Skeletal muscle tissue (tissue), 4 donors: Measurements from ENCODE around the gene LARP4. TPM values are rescaled to one million over a fixed set of nuclear protein-coding genes. Genes with fewer than 3 reads are reported as not detected.

ENCODE experiments used
- H3K27ac ChIP-seq: one replicate; pipeline ENCODE4 v1.7.0; 2013; ENCODE audit warnings: mild to moderate bottlenecking, low read depth, low read length, inconsistent platforms
- H3K27me3 ChIP-seq, 3 donors: one replicate each; pipeline ENCODE4 v1.7.0; 2013; ENCODE audit warnings: low read length in 3 of 3; ENCODE audit not compliant: control insufficient read depth in 3 of 3, insufficient read depth in 3 of 3
- H3K36me3 ChIP-seq, 3 donors: one replicate each; pipeline ENCODE4 v1.7.0; 2013; ENCODE audit warnings: low read length in 3 of 3; ENCODE audit not compliant: control insufficient read depth in 3 of 3, insufficient read depth in 3 of 3
- H3K4me1 ChIP-seq, 3 donors: one replicate each; pipeline ENCODE4 v1.7.0; 2013; ENCODE audit warnings: low read length in 3 of 3, mild to moderate bottlenecking in 3 of 3; ENCODE audit not compliant: control insufficient read depth in 3 of 3, insufficient read depth in 3 of 3
- H3K4me3 ChIP-seq, 3 donors: one replicate each; pipeline ENCODE4 v1.7.0; 2013; ENCODE audit warnings: low read length in 3 of 3
- H3K9ac ChIP-seq, 3 donors: one replicate each; pipeline ENCODE4 v1.7.0; 2013; ENCODE audit warnings: low read length in 3 of 3, mild to moderate bottlenecking in 3 of 3, moderate library complexity in 2 of 3, low read depth in 1 of 3
- H3K9me3 ChIP-seq, 3 donors: one replicate each; pipeline ENCODE4 v1.7.0; 2013; ENCODE audit warnings: low read length in 3 of 3; ENCODE audit not compliant: control insufficient read depth in 3 of 3
- total RNA-seq: library from RNA; depleted of rRNA; stranded (reverse); fragments of >200 nt; gene quantifications from one replicate; pipeline ENCODE4 v1.2.3, GENCODE V29; 2014
- donor health status: Osteomylitis.

LARP4 gene
- total RNA-seq = 37.6 TPM

DNA sequence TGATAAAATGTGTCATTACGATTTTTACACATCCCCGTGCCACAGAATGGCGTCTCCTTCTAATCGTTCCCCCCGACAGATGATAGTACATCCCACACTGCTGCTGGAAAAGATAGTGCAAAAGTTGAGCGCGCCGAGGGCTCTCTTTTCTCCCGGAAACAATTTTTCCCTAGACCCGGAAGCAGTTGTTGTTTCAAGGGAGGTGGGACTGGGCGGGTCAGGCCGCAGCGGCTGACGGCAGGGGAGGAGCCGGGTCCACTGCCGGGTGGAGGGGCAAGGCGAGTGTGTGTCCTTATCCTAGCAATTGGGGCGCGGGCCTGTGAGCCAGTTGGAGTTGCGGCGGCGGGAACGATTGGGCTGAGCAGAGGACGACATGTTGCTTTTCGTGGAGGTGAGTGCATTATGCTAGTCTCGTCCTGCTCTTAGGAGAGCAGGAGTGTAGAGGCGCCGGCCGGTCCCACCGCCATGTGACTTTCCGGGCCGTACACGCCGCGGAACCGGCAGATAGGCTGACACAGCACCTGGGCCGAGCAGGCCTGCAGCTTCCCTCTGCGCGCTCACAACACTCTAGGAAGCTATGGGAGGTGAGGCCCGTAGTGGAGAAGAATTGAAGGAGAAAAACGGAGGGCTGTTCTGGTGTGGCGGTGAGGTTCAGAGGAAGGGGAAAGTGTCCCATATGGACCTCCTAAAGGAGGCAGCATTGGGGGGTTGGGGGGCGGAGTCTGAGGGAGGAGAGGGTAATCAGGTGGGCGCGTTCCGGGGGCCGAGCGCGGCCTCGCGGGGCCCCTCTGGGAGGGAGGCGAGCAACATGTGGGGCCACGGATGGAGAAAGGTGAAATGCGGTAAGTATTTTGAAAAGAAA lies at the start of gene LARP4:
Gene LARP4 (plus strand): TSS at position 248 of the 862 bp plus-strand sequence. CDS start 126 bp downstream, at position 374.
- no peaks in the 10 kb centered on the region for H3K27me3 ChIP-seq
- peak within 1 kb of the TSS; percentile 95 for H3K27ac ChIP-seq
- no peaks in the 10 kb centered on the region for H3K36me3 ChIP-seq
- H3K9ac ChIP-seq = peak within 1 kb of the TSS; percentile 92 to 96 (median 93)
- peaks cover 2 to 13% (median 12%) of the 10 kb centered on the region in 3 donors for H3K4me1 ChIP-seq
- no peaks in the 10 kb centered on the region for H3K9me3 ChIP-seq
- H3K4me3 ChIP-seq = peak within 1 kb of the TSS; percentile 92 to 96 (median 93)

DNA sequence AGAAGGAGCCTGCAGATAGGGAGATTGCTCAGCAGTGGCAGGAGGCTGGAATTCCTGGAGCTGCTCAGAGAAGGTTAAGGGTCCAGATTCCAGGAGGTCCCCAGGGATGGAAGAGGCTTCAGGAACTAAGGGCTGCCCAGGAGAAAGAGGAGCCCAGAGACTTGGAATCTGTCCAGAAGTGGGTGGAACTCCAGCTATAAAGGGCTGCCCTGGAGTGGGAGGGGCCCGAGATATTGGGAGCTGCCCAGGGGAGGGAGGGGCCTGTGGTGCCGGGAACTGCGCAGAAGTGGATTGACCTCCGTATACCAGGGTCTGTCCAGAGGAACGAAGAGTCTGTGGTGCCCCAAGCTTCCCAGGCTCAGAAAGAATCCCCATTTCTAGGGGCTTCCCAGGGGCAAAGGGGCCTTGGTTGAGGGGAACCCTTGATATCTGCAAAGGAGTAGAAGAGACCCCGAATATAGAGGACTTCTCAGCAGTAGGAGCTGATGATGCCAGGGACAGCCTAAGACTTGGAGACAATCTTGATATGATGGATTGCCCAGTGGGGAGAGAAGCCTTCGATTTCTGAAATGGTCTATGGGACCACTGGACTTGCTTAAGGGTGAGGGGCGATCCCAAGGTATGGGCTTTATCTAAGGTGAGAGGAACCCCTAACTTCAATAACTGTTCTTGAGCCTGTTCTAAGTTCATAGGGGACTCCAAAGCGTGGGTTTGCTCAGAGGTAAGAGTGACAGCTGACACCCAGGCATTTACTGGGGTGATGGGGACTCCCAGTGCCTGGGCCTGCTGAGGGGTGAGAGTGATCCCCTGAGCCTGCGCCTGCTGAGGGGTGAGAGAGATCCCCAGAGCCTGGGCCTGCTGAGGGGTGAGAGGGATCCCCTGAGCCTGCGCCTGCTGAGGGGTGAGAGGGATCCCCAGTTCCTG lies 49.3 kb upstream of the LARP4 start:
- H3K9me3 ChIP-seq = no peaks in the 10 kb centered on the region
- no peak overlapping the region for H3K27ac ChIP-seq
- no peak overlapping the region for H3K9ac ChIP-seq
- peaks cover 0 to 2% (median 0%) of the 10 kb centered on the region in 3 donors for H3K4me1 ChIP-seq
- H3K27me3 ChIP-seq = no peaks in the 10 kb centered on the region
- no peak overlapping the region for H3K4me3 ChIP-seq
- H3K36me3 ChIP-seq = no peaks in the 10 kb centered on the region

DNA sequence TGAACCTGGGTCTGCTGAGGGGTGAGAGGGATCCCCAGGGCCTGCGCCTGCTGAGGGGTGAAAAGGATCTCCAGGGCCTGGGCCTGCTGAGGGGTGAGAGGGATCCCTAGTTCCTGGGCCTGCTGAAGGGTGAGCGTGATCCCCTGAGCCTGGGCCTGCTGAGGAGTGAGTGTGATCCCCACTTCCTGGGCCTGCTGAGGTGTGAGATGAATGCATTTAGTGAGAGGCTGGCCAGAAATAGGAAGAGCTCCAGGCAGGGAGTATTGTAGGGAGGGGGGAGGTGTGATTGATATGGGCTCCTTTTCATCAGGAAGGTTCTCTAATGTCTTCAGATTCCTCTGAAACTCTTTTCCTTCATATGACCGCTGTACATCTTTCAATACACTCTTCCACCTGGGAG lies 47.3 kb upstream of the LARP4 start:
- no peaks in the 10 kb centered on the region for H3K9me3 ChIP-seq
- H3K27me3 ChIP-seq = no peaks in the 10 kb centered on the region
- H3K4me1 ChIP-seq = peaks cover 0 to 2% (median 0%) of the 10 kb centered on the region in 3 donors
- H3K9ac ChIP-seq = no peak overlapping the region
- no peak overlapping the region for H3K4me3 ChIP-seq
- no peaks in the 10 kb centered on the region for H3K36me3 ChIP-seq
- H3K27ac ChIP-seq = no peak overlapping the region

DNA sequence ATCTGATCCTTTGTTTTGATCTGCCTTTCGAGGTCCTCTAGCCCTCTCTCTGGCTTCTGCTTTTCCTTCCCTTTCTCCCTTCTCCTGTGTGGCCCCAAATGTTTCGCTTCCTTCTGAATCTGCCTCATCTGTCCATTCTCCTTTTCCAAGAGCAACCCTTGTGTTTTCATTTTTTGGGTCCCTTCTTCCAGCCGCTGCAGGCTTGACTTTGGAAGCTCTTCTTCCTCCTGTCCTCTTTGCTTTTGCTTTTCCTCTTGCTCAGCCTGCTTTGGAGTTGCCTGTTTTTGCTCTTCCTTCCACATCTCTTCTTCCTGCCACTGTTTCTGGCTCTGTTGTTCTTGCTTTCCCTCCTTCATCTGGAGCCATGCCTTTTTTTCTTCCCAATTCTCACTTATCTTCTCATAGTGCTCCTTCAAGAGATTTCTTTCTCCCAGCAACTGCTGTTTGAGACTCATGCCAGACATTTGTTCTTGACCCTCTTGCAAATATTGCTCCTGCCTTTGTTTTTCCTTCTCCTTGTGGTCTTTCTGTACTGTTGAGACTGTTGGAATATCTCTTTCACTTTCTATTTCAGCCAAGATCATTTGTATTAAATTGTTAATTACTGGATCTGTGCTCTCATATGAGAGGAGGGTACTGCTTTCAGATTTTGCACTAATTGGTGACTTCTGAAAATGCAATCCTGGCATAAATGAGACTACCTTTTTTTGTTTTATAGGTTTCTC lies 46.7 kb upstream of the LARP4 start:
- H3K9ac ChIP-seq = no peak overlapping the region
- no peaks in the 10 kb centered on the region for H3K36me3 ChIP-seq
- no peak overlapping the region for H3K27ac ChIP-seq
- peaks cover 0 to 2% (median 0%) of the 10 kb centered on the region in 3 donors for H3K4me1 ChIP-seq
- H3K9me3 ChIP-seq = no peaks in the 10 kb centered on the region
- no peaks in the 10 kb centered on the region for H3K27me3 ChIP-seq
- peak overlapping the region in 1 of 3 donors; percentile 17 for H3K4me3 ChIP-seq

DNA sequence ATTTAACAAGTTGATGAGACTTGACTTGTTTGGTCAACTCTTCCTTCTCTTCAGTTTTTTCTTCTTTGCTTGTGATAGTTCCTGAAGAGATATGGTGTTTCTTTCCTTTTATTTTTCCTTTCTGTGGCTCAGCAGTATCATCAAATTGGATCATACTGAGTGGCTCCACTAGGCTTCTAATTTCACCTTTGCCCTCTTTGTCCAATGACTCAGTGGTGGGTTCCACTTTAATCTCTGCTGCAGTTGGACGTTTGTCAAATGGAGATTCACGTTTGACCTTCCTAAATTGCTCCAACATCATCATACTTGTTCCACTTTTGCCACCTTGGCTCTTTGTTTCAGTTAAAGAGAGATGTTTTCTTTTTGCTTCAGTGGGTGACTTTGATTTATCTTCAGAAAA lies 45.8 kb upstream of the LARP4 start:
- Histone ChIP-seq H3K9me3 (no peaks in the 10 kb centered on the region), H3K36me3 (no peaks in the 10 kb centered on the region), H3K9ac (no peak overlapping the region), H3K27ac (no peak overlapping the region), H3K4me1 (peaks cover 0 to 3% (median 2%) of the 10 kb centered on the region in 3 donors), H3K4me3 (no peak overlapping the region), H3K27me3 (no peaks in the 10 kb centered on the region)

DNA sequence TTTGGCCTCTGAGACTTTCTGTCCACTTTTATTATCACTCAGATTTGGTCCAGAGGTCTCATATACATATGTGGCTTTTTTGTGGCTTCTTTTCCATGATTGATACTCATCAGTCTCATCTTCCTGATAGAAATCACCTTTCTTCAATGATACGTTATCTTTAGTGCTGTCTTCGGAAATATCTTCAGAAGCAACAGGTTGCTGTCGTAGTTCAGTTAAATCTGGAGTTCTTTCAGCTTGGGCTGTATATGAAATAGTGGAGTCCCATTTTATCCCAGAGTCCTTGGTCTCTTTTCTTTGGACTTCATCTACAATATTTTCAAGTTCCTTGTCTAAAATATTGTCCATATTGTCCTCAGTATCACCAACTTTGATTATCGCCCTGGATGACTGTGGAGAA lies 45.3 kb upstream of the LARP4 start:
- Histone ChIP-seq H3K4me1 (peaks cover 0 to 3% (median 2%) of the 10 kb centered on the region in 3 donors), H3K27me3 (no peaks in the 10 kb centered on the region)

DNA sequence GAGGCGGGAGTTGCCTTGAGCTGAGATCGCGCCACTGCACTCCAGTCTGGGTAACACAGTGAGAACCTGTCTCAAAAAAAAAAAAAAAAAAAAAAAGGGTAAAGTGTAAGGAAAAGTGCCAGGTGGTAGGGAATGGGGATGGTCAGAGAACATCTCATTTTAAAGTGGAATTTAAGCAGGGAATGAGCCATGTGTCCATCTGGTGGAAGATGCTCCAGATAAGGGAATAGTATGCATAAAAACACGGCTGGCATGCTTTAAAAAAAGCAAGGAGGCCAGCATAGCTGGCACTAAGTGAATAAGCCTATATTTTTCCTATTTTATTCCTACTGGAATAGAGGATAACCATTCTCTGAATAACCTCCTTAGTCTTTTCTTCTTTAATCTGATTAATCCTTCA lies 38.0 kb upstream of the LARP4 start:
- no peak overlapping the region for H3K9ac ChIP-seq
- H3K27ac ChIP-seq = no peak overlapping the region
- no peak overlapping the region for H3K4me3 ChIP-seq
- no peaks in the 10 kb centered on the region for H3K9me3 ChIP-seq
- no peaks in the 10 kb centered on the region for H3K27me3 ChIP-seq
- H3K36me3 ChIP-seq = no peaks in the 10 kb centered on the region
- H3K4me1 ChIP-seq = peaks cover 0 to 3% (median 0%) of the 10 kb centered on the region in 3 donors

More for the DNA sequence above, 45.3 kb upstream of the LARP4 start:
- H3K9me3 ChIP-seq = no peaks in the 10 kb centered on the region
- H3K4me3 ChIP-seq = no peak overlapping the region
- no peak overlapping the region for H3K9ac ChIP-seq
- no peaks in the 10 kb centered on the region for H3K36me3 ChIP-seq
- no peak overlapping the region for H3K27ac ChIP-seq

DNA sequence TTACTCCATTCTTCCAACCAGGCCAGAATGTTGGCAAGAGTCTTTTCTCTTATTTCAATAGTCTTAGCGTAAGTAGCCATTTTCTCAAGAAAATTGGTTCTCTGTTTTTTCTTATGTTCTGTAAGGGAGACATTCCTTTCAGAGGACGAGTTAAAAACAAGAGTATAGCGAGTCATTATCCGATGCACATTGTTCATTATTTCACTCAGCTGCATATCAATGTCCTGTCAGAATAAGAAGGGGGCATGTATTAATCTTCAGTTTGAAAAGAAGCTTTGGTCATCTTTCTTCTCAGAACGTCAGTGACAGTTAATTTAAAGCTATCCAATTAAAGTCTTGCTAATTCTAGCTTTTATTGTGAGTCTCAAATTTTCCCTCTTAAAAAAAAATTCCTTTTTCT lies 37.5 kb upstream of the LARP4 start:
- Histone ChIP-seq H3K9ac (no peak overlapping the region), H3K27me3 (no peaks in the 10 kb centered on the region), H3K36me3 (no peaks in the 10 kb centered on the region), H3K4me1 (peaks cover 0 to 3% (median 0%) of the 10 kb centered on the region in 3 donors), H3K27ac (no peak overlapping the region), H3K9me3 (no peaks in the 10 kb centered on the region), H3K4me3 (no peak overlapping the region)

DNA sequence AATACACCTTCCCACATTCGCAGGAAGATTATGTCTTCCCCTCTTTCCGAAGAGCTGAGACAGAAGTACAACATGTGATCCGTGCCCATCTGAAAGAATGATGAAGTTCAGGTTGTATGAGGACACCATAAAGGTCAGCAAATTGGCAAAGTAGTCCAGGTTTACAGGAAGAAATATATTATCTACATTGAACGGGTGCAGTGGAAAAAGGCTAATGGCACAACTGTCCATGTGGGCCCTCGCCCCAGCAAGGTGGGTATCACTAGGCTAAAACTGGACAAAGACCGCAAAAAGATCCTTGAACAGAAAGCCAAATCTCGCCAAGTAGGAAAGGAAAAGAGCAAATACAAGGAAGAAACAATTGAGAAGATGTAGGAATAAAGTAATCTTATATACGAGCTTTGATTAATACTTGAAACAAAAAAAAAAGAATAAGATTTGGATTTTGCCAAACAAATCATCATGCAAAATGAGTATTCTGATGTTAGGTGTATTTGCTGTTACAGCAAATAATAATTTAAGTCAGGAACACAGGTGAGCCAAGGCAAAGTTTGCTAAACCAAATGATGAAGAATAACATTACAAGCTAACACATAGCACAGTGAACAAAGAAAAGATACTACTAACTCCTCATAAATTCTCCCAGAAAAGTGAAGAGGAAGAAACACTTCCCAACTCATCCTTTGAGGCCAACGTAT lies 34.8 kb upstream of the LARP4 start:
- no peaks in the 10 kb centered on the region for H3K27me3 ChIP-seq
- no peak overlapping the region for H3K4me3 ChIP-seq
- H3K27ac ChIP-seq = no peak overlapping the region
- no peaks in the 10 kb centered on the region for H3K9me3 ChIP-seq
- H3K36me3 ChIP-seq = no peaks in the 10 kb centered on the region
- H3K9ac ChIP-seq = no peak overlapping the region
- H3K4me1 ChIP-seq = no peaks in the 10 kb centered on the region
